Islet precursor cell (in vitro differentiated cells): ENCODE data around the gene HOXC6.
"Not testable (repeated sequence)": the region's sequence is repeated elsewhere in the genome, so short reads cannot be mapped to it uniquely, and the experiment has no call there.

Source experiments
- DNase-seq: peaks from one replicate; pipeline ENCODE4 v3.0.0-alpha.2; 2018

Gene HOXC6

GRCh38 chr12:54060174-54060974, 32.1 kb downstream of the HOXC6 start:
- DNase-seq, result no peak

DNA sequence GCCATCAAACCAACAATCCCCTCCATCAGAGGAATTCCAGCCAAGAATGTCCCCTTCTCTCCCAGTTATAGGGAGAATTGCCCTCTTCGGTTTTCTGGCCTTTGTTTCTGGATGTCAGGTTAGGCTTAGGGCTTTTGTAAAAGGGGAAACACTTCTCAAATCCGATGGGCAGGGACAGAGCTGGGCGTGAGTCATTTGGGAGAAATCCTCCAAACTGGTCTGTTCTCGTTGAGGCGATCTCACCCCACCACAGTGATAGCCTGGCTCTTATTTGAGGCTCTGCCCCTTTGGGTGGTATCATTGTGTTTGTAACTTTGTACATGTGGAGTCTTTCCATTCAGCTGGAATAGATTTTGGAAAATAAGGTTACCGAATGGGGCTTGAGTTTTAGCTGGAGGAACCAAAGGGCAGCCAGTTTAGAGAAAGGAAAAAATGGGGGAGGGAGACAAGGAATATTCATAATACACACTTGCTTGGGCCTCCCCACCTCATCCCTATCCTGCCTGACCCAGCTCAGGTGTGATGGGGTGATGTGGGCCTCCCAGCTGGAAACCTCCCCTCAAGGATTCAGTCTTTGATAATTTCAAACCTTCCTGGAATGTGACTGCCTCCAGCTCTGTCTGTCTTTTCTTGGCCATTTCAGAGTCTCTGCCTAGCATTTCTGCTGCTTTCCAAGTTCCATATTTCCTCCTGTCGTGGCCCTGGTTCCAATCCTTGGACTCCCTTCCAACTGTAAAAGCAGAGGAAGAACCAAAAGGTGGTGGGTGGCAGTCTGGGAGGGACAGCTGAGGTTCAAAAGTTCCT, 32.9 kb downstream of the HOXC6 start:
- DNase-seq, result peak; percentile 80

GRCh38 chr12:54065677-54066076, 37.4 kb downstream of the HOXC6 start:
- DNase-seq, result no peak

- no peak for DNase-seq
Observed at GRCh38 chr12:54066408-54066807, 38.2 kb downstream of the HOXC6 start.

GRCh38 chr12:54068418-54069070, 40.3 kb downstream of the HOXC6 start:
- no peak for DNase-seq

- no peak for DNase-seq
Observed at GRCh38 chr12:54071942-54072341, 43.7 kb downstream of the HOXC6 start.

- DNase-seq, result no peak
Observed at GRCh38 chr12:54074308-54074707, 46.1 kb downstream of the HOXC6 start.

GRCh38 chr12:54075409-54075808, 47.2 kb downstream of the HOXC6 start:
- DNase-seq, result no peak

DNA sequence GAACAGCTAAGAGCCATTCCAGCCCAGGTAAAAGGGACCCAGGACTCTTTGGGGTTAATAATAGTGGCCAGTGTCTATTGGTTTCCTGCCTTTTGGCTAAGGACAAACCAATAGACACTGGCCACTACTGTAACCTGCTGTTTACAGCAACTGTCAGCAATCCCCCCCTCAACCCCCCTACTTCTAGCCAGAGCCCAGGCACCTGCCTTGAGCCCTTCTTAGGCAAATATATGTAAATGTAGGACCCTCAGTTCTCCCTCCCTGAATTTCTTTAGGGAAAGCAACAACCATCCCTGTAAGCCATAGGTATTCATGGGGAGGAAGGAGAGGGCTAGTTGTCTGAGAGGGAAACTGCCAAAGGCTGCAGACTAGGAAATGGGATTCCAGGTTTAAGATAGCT, 47.7 kb downstream of the HOXC6 start:
- DNase-seq, result no peak

DNA sequence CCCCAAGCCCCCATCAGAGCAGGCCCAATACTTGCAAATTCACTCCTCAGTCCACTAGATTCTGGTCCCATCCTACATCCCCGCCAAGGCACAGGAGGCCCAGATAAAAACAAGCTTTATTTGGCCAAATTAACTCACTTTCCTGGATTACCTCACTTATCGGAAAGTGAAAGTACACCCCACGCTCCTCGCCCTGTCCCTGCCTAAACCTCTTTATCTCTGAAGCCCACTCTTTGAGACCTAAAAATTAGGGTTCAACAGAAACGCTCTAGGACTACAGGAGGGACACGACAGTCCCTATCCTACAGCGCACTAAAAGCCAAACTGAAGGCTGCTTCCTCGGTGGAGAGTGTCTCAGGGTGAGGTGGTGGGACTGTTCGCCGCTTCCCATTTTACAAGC, 49.6 kb downstream of the HOXC6 start:
- DNase-seq, result not testable (repeated sequence)

- not testable (repeated sequence) for DNase-seq
Observed at GRCh38 chr12:54079115-54079514, 50.9 kb downstream of the HOXC6 start.
